Measurements from ENCODE around the gene NACC2.
A peak's percentile ranks its signal among the peaks of the same experiment; 100 is the strongest.

Gene NACC2

GRCh38 chr9:135965124-135965756 is 129.8 kb downstream of the NACC2 start:
- Histone ChIP-seq H3K4me1 (ENCODE audit: control insufficient read depth in 1 of 2, insufficient read depth in 2 of 2, low read length in 2 of 2) (peaks cover 3 to 22% of the 10 kb centered on the region in 2 donors), H3K9me3 (ENCODE audit: control insufficient read depth in 1 of 2, low read length in 2 of 2) (no peaks in the 10 kb centered on the region), H3K36me3 (ENCODE audit: control insufficient read depth in 1 of 2, insufficient read depth in 2 of 2, low read length in 2 of 2) (no peaks in the 10 kb centered on the region), H3K4me3 (ENCODE audit: low read depth in 1 of 2, low read length in 2 of 2) (no peak overlapping the region), H3K27ac (ENCODE audit: low read length) (no peak overlapping the region), H3K27me3 (ENCODE audit: low read depth, low read length) (no peaks in the 10 kb centered on the region)

- H3K4me1 ChIP-seq (ENCODE audit: control insufficient read depth in 1 of 2, insufficient read depth in 2 of 2, low read length in 2 of 2): peaks cover 10 to 26% of the 10 kb centered on the region in 2 donors
- no peaks in the 10 kb centered on the region for H3K36me3 ChIP-seq (ENCODE audit: control insufficient read depth in 1 of 2, insufficient read depth in 2 of 2, low read length in 2 of 2)
- no peaks in the 10 kb centered on the region for H3K9me3 ChIP-seq (ENCODE audit: control insufficient read depth in 1 of 2, low read length in 2 of 2)
- H3K27me3 ChIP-seq (ENCODE audit: low read depth, low read length): no peaks in the 10 kb centered on the region
- no peak overlapping the region for H3K4me3 ChIP-seq (ENCODE audit: low read depth in 1 of 2, low read length in 2 of 2)
- no peak overlapping the region for H3K27ac ChIP-seq (ENCODE audit: low read length)
Measured at GRCh38 chr9:135963938-135964337, 131.2 kb downstream of the NACC2 start.

GRCh38 chr9:135963338-135963737 is 131.8 kb downstream of the NACC2 start:
- H3K27me3 ChIP-seq (ENCODE audit: low read depth, low read length): no peaks in the 10 kb centered on the region
- no peak overlapping the region for H3K4me3 ChIP-seq (ENCODE audit: low read depth in 1 of 2, low read length in 2 of 2)
- no peaks in the 10 kb centered on the region for H3K9me3 ChIP-seq (ENCODE audit: control insufficient read depth in 1 of 2, low read length in 2 of 2)
- H3K36me3 ChIP-seq (ENCODE audit: control insufficient read depth in 1 of 2, insufficient read depth in 2 of 2, low read length in 2 of 2): no peaks in the 10 kb centered on the region
- H3K4me1 ChIP-seq (ENCODE audit: control insufficient read depth in 1 of 2, insufficient read depth in 2 of 2, low read length in 2 of 2): peaks cover 11 to 26% of the 10 kb centered on the region in 2 donors
- H3K27ac ChIP-seq (ENCODE audit: low read length): no peak overlapping the region

- Histone ChIP-seq H3K4me1 (ENCODE audit: control insufficient read depth in 1 of 2, insufficient read depth in 2 of 2, low read length in 2 of 2) (peaks cover 10 to 21% of the 10 kb centered on the region in 2 donors), H3K4me3 (ENCODE audit: low read depth in 1 of 2, low read length in 2 of 2) (no peak overlapping the region), H3K27me3 (ENCODE audit: low read depth, low read length) (no peaks in the 10 kb centered on the region), H3K27ac (ENCODE audit: low read length) (no peak overlapping the region), H3K9me3 (ENCODE audit: control insufficient read depth in 1 of 2, low read length in 2 of 2) (no peaks in the 10 kb centered on the region), H3K36me3 (ENCODE audit: control insufficient read depth in 1 of 2, insufficient read depth in 2 of 2, low read length in 2 of 2) (no peaks in the 10 kb centered on the region)
Measured at GRCh38 chr9:135962696-135963307, 132.3 kb downstream of the NACC2 start.

GRCh38 chr9:135961811-135962695 is 133.0 kb downstream of the NACC2 start:
- no peak overlapping the region for H3K27ac ChIP-seq (ENCODE audit: low read length)
- no peaks in the 10 kb centered on the region for H3K9me3 ChIP-seq (ENCODE audit: control insufficient read depth in 1 of 2, low read length in 2 of 2)
- no peak overlapping the region for H3K4me3 ChIP-seq (ENCODE audit: low read depth in 1 of 2, low read length in 2 of 2)
- H3K36me3 ChIP-seq (ENCODE audit: control insufficient read depth in 1 of 2, insufficient read depth in 2 of 2, low read length in 2 of 2): no peaks in the 10 kb centered on the region
- H3K27me3 ChIP-seq (ENCODE audit: low read depth, low read length): no peaks in the 10 kb centered on the region
- H3K4me1 ChIP-seq (ENCODE audit: control insufficient read depth in 1 of 2, insufficient read depth in 2 of 2, low read length in 2 of 2): peaks cover 10 to 14% of the 10 kb centered on the region in 2 donors

- no peak within 1 kb of the TSS for H3K27ac ChIP-seq (ENCODE audit: low read length)
- no peaks in the 10 kb centered on the region for H3K36me3 ChIP-seq (ENCODE audit: control insufficient read depth in 1 of 2, insufficient read depth in 2 of 2, low read length in 2 of 2)
Measured at GRCh38 chr9:135961277-135961715, 133.8 kb downstream of the NACC2 start, which contains the start of gene UBAC1. Gene UBAC1, minus strand, starts transcription at chr9:135961373. Its CDS starts 211 bp downstream, at chr9:135961162.

GRCh38 chr9:135960411-135961276 is 134.4 kb downstream of the NACC2 start:
- Histone ChIP-seq H3K36me3 (ENCODE audit: control insufficient read depth in 1 of 2, insufficient read depth in 2 of 2, low read length in 2 of 2) (no peaks in the 10 kb centered on the region), H3K27me3 (ENCODE audit: low read depth, low read length) (no peaks in the 10 kb centered on the region), H3K4me1 (ENCODE audit: control insufficient read depth in 1 of 2, insufficient read depth in 2 of 2, low read length in 2 of 2) (peaks cover 10 to 14% of the 10 kb centered on the region in 2 donors), H3K27ac (ENCODE audit: low read length) (no peak overlapping the region), H3K9me3 (ENCODE audit: control insufficient read depth in 1 of 2, low read length in 2 of 2) (no peaks in the 10 kb centered on the region), H3K4me3 (ENCODE audit: low read depth in 1 of 2, low read length in 2 of 2) (peak overlapping the region; percentile 76 to 93)

More at GRCh38 chr9:135961277-135961715, 133.8 kb downstream of the NACC2 start, which contains the start of gene UBAC1:
- Histone ChIP-seq H3K27me3 (ENCODE audit: low read depth, low read length) (no peaks in the 10 kb centered on the region), H3K9me3 (ENCODE audit: control insufficient read depth in 1 of 2, low read length in 2 of 2) (no peaks in the 10 kb centered on the region), H3K4me1 (ENCODE audit: control insufficient read depth in 1 of 2, insufficient read depth in 2 of 2, low read length in 2 of 2) (peaks cover 10 to 14% of the 10 kb centered on the region in 2 donors), H3K4me3 (ENCODE audit: low read depth in 1 of 2, low read length in 2 of 2) (peak within 1 kb of the TSS; percentile 76 to 93)

- no peaks in the 10 kb centered on the region for H3K9me3 ChIP-seq (ENCODE audit: control insufficient read depth in 1 of 2, low read length in 2 of 2)
- H3K4me3 ChIP-seq (ENCODE audit: low read depth in 1 of 2, low read length in 2 of 2): peak overlapping the region; percentile 76 to 93
- peaks cover 10 to 14% of the 10 kb centered on the region in 2 donors for H3K4me1 ChIP-seq (ENCODE audit: control insufficient read depth in 1 of 2, insufficient read depth in 2 of 2, low read length in 2 of 2)
- H3K27ac ChIP-seq (ENCODE audit: low read length): no peak overlapping the region
- no peaks in the 10 kb centered on the region for H3K27me3 ChIP-seq (ENCODE audit: low read depth, low read length)
- peaks cover 0 to 3% of the 10 kb centered on the region in 2 donors for H3K36me3 ChIP-seq (ENCODE audit: control insufficient read depth in 1 of 2, insufficient read depth in 2 of 2, low read length in 2 of 2)
Measured at GRCh38 chr9:135959814-135960213, 135.3 kb downstream of the NACC2 start.

GRCh38 chr9:135958485-135958884 is 136.6 kb downstream of the NACC2 start:
- no peak overlapping the region for H3K4me3 ChIP-seq (ENCODE audit: low read depth in 1 of 2, low read length in 2 of 2)
- no peaks in the 10 kb centered on the region for H3K27me3 ChIP-seq (ENCODE audit: low read depth, low read length)
- H3K4me1 ChIP-seq (ENCODE audit: control insufficient read depth in 1 of 2, insufficient read depth in 2 of 2, low read length in 2 of 2): peaks cover 10 to 14% of the 10 kb centered on the region in 2 donors
- H3K9me3 ChIP-seq (ENCODE audit: control insufficient read depth in 1 of 2, low read length in 2 of 2): no peaks in the 10 kb centered on the region
- no peak overlapping the region for H3K27ac ChIP-seq (ENCODE audit: low read length)
- peaks cover 0 to 14% of the 10 kb centered on the region in 2 donors for H3K36me3 ChIP-seq (ENCODE audit: control insufficient read depth in 1 of 2, insufficient read depth in 2 of 2, low read length in 2 of 2)

GRCh38 chr9:135957431-135957830 is 137.7 kb downstream of the NACC2 start:
- H3K4me3 ChIP-seq (ENCODE audit: low read depth in 1 of 2, low read length in 2 of 2): no peak overlapping the region
- H3K27ac ChIP-seq (ENCODE audit: low read length): no peak overlapping the region
- peaks cover 10 to 14% of the 10 kb centered on the region in 2 donors for H3K4me1 ChIP-seq (ENCODE audit: control insufficient read depth in 1 of 2, insufficient read depth in 2 of 2, low read length in 2 of 2)

More at GRCh38 chr9:135957431-135957830, 137.7 kb downstream of the NACC2 start:
- Histone ChIP-seq H3K36me3 (ENCODE audit: control insufficient read depth in 1 of 2, insufficient read depth in 2 of 2, low read length in 2 of 2) (peaks cover 6 to 22% of the 10 kb centered on the region in 2 donors), H3K27me3 (ENCODE audit: low read depth, low read length) (no peaks in the 10 kb centered on the region), H3K9me3 (ENCODE audit: control insufficient read depth in 1 of 2, low read length in 2 of 2) (no peaks in the 10 kb centered on the region)

All from muscle layer of duodenum (tissue), 2 donors.